HG03558 (cell line): Measurements from ENCODE around the gene MAT1A.
"Not testable (repeated sequence)": the region's sequence is repeated elsewhere in the genome, so short reads cannot be mapped to it uniquely, and the experiment has no call there.

Source experiments
- ATAC-seq: cut with Tn5 transposase; IDR thresholded peaks from one replicate; pipeline ENCODE4 v1.9.1; 2021; ENCODE audit warnings: moderate number of reproducible peaks; ENCODE audit not compliant: unreplicated experiment; ENCODE audit errors: extremely low read depth

The MAT1A gene

DNA sequence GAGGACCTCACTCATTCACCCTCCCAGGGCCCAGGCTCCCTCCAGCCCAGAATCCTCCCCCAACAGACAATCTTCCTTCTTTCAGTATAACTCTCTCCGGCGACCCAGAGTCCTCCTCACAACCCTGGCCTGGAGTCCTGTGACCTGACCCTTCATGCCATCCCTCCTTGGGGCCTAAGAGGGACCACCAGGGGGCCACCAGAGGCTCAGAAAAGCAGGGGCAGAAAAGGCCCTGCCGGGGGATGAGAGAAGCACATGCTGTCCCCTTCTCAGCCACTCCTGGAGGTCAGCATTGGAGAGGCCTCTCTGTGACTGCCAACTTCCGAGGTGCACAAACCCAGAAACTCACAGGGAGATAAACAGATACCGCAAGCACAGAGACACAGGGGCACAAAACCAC is 53.0 kb downstream of the MAT1A start:
- ATAC-seq = not testable (repeated sequence)

DNA sequence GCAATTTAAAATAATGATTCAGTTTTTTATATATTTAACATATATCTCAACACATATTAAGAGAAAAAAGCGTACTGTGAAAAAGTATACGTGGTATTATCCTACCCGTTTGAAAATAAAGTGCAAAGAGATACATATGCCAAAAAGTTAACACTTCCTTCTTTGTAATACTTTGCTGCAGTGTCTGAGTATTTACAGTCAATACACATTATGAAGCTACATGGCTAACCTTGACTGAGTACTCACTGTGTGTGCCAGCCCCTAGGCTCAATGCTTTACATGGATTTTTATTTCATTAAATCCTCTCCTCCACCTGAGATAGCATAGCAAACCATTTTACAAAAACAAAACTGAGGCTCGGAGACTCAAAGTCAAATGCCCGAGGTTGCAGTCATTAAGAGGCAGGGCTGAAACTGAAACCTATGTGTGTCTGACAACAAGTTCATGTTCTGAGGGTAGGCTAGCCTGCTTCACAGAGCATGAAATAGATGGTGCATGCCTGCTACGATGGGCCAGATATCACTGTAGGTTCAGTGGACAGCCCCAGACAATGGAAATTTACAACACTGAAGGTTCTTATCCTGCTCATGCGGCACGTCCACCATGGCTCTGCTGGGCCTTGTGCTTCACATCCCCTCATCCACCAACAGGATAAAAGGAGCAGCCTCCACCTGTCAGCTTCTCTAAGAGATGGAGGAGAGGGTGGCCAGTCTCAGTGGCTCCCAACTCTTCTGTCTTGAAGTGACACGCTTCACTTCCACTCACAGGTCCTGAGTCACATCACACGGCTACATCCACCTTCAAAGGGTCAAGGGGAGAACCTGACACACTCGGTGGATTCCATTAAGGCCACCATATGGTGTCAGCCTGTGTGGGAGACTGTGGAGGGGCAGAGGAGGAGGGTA is 54.9 kb downstream of the MAT1A start:
- peak; percentile 100 for ATAC-seq

DNA sequence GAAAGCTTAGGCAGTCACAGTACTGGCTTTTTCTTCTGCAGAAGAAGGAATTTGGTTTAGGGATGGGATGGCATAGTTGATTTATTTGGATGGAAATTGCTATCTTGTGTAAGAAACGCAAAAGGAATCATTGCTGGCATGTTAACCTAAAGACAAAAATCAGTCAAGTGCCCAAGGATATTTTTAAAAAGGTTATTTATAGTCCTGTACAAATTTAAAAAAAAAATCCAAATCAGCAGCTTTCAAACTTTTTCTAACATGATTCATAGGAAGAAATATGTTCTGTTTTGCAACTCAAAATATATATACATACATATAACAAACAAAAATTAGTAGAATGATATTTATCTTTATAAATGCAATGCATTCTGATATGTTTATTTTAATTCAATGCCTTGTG is 55.6 kb downstream of the MAT1A start:
- ATAC-seq = not testable (repeated sequence)

DNA sequence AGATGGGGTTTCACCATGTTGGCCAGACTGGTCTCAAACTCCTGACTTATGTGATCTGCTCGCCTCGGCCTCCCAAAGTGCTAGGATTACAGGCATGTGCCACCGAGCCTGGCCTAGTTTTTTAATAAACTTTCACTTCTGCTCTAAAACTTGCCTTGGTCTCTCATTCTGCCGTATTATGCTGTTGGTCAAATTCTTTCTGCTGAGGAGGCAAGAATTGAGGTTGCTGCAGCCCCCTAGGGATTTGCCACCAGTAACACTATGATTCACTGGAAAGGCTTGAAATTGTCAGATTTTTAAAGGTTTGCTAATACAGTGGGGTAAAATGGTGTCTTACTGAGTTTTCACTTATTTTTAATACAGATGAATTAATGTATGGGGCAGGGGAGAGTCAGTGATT is 62.7 kb downstream of the MAT1A start:
- not testable (repeated sequence) for ATAC-seq

DNA sequence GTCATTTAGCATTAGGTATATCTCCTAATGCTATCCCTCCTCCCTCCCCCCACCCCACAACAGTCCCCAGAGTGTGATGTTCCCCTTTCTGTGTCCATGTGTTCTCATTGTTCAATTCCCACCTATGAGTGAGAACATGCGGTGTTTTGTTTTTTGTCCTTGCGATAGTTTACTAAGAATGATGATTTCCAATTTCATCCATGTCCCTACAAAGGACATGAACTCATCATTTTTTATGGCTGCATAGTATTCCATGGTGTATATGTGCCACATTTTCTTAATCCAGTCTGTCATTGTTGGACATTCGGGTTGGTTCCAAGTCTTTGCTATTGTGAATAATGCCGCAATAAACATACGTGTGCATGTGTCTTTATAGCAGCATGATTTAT is 66.4 kb downstream of the MAT1A start:
- ATAC-seq = not testable (repeated sequence)
